NCI-H2227 treated with DMSO at 0.1 percent for 48 hours (cell line): ENCODE measurements around the gene TSPAN18.

Experiments used
- DNase-seq: peaks from one replicate; lab custom pipeline; 2025; lab: John Stamatoyannopoulos, UW

TSPAN18 gene

DNA sequence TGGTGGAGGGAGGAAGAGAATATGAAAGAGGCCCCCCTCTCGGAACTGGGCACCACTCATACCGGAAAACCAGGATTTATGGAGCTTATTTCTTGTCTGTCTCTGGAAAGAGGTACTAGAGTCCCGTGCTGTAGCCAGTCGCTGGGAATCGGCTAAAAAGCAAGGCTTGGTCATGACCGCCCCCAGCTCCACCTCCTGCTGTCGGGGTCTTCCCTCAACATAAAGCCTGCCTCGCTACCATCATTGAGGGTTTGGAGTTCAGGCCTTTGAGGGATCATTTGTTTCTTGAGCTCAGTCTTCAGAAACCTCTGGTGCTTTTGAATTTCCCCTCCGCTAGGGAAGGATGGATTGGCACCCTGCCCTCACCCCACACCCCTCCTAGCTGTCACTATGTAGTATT lies 97.1 kb downstream of the TSPAN18 start:
- DNase-seq: no peak

DNA sequence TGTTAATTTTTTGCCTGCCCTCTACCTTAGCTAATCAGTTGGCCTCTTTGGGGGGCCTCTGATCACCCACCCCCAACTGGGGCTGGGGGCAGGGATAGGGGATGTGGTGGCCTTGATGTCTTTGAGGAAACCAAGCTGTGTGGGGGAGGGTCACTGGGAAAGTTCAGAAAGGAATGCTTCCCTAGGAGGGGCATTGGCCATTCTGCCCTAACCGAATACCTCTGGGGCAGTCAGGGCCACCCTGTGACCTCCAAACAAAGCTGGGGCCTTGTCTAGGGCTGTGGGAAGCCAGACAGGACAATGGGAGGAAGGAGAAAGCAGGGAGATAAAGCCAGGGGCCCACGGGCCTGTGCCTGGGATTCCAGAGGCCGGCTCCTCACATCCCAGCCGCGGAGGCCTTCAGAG lies 97.5 kb downstream of the TSPAN18 start:
- no peak for DNase-seq

DNA sequence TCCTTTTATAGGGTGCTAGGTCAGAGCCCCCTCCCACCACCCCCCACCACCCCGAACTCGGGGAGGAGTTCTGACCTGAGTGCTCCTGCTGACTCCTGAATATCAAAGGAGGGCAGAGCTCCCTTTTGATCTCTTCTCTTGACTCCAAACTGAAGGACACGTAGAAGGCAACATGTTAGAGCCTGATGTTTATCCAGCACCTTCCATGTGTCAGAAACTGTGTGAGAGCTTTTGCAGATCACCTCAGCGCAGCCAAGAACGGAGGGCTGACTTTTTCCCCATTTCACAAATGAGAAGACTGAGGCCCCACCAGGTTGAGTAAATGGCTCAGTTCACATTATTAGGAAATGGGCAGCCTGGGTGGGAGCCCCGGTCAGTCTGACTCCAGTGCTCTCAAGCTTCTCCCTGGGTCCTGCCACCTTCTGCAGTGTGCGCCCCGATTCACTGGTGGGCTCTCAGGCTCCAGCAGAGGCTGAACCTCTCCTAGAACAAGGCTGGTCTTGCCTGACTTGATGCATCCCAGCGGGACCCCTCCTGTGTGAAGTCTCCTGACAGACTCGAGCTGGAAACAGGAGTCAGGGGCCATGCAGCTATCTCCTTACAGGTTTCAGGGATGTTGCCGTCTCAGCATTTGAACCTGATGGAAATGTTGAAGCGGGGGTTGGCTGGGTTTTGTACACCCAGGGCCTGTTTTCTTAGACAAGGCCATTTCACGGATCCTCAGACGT lies 98.5 kb downstream of the TSPAN18 start:
- DNase-seq: no peak

DNA sequence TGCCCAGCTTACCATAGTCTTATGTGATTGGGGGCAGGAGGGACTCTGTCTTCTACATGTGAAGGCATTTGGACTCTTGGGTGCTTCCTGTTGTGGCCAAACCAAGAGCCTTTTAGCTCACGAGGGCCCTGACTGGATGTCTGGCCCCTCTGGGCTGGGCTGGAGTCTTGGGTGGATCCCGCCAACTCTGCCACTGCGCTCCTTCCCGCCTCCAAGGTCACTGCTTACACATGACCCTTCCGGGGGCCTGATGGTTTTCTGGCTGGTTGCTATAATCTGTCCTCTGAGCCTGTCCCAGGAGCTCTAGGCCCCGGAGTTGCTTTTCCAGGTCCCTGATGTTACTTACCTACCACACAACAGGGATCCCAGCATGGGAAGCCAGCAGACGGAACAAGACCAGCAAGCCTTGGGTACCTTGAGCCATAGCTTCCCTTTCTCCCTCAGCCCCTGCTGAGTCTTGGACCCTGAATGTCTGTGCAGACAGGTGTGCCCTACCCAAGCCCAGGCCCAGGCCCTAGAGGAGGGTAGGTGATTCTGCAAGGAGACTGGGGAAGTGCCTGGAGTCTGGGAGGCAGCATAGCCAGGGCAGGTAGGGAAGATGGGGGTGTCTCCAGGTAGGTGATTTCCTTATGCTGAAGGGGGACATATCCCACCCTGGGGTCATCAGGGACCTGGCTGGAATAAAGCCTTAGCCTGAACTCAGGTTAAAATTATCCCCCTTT lies 100.3 kb downstream of the TSPAN18 start:
- no peak for DNase-seq

DNA sequence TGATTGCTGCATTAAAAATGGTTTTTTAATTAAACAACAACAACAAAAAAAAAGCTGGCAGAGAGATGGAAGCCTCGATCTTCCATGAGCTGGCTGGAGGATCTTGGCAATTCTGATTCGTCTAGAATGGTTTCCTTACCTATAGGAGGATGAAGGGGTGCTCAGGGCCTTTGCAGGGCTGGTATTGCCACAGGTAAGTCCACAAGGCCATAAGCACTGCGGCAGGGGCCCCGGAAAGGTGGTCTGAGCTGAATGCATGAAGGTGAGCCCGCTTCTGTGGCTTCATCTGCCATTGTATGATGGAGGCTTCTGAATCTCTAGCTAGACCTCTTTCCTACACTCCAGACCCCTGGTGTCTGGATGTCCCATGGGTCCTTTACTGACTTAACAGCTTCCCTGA lies 101.5 kb downstream of the TSPAN18 start:
- DNase-seq: no peak

DNA sequence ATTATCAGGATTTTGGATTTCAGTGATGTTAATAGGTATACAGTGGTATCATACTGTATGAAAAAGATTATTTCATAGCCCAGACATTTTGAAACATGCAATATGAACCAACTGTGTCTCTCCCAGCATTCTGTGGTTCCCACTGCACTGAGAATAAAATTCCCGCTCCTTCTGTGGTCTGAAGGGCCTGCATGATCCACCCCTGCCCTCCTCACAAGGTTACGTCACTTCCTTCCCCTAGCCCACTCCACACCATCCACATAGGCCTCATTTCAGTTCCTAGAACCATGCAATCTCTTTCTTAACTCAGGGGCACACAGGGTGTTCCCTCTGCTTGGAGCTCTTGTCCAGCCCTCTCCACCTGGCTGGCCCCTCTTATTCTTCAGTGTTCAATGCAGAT lies 103.1 kb downstream of the TSPAN18 start:
- DNase-seq: no peak

DNA sequence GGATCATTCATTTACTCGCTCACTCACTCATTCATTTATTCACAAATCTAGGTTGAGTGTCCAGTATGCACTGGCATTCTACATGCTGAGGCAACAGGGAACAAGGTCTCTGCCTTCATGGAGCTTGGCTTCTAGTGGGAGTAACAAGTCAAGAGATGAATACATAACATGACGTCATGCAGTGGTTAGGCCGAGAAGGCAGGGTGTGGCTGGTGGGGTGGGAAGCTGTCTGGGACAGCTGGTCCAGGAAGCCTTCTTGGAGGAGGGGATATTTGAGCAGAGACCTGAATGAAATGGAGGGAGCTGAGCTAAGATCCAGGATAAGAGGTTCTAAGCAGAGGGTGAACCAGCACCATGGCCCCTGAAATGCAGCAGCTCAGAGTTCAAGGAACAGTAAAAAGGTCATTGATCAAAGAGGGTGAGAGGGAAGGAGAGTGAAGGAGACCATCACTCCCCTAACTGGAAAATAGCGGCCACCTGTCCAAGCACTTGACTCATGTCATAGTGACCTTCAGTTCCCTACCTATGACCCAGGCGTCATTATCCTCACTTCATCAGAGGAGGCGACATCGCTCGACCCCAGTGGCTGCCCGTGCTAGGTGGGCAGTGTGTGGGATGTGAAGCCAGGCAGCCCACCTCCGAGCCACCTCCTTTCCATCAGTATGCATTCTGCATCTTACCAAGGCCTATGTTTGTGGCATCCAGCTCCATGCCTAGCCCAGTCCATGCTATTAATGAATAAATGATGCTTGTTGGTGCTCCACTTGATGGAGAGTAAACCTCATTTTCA lies 105.0 kb downstream of the TSPAN18 start:
- no peak for DNase-seq

DNA sequence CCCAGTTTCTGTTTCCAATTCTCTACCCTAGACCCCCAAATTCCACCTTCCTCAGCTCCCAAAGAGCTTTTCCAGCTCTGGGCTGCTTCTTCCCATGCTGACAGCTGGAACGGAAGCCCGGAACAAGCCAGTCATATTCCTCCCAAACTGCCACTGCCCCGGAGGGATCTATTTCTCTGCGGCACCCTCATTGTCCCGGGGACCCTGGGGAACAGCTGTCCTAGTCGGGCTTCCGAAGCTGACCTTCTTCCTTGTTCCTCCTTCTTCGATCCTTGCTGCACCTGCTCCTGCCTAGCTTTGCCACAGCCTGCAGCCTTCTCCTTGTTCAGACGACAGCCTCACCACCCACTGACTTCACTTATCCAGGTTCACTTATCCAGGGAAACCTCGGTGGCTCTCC lies 105.7 kb downstream of the TSPAN18 start:
- no peak for DNase-seq

DNA sequence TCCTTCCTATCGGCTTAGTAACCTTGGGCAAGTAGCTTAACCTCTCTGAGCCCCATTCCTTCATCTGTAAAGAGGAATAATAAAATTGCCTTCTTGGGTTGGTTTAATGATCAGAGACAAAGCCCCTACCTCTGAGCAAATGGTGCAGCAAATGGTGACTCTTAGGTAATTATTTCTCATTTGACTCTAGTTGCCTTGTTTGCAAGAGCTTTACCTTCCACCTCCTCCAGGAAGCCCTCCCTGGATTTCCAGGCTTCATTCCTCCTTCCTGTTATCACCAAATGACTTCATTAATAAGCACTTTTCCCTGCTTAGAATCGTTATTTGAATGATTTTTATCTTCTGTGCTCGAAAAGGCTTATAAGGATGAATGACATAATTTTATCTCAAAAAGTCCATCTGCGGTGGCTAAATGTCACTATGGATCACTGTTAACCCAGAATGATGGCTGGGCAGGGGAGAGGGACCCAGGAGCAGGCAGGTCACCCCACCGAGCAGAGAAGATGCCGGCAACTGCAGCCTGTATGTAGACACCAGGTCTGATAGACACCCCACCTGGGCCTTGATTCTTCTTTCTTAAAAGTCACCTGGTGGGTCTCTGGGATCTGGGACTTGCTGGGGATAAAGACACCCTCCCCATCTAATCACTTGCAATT lies 106.6 kb downstream of the TSPAN18 start:
- DNase-seq: no peak

DNA sequence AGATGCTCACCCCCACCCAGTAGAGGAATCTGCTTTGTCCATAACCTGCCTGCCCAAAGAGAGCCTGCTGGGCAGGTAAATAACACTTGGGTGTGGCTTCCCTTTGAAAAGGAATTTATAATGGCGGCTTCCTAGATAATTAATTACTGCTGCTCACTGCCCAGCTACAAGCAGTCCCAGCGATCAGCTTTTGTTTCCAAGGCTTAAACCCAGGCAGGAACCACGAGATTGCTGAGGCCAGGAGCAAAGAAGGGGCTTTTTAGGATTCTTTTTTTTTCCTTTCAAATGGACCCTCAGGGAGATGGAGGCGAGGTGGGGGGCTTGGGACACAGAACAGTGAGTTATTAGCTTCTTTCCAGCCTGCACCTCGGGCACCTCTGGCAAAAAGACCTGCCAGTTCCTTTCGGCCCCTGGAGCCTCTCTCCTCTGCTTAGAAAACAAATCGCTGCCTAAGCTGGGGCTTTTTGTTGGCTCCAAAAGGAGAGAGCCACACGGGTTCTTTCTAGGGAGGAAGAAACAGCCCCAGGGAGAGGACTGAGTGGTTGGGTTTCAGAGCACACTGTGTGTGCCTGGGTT lies 107.2 kb downstream of the TSPAN18 start:
- no peak for DNase-seq

DNA sequence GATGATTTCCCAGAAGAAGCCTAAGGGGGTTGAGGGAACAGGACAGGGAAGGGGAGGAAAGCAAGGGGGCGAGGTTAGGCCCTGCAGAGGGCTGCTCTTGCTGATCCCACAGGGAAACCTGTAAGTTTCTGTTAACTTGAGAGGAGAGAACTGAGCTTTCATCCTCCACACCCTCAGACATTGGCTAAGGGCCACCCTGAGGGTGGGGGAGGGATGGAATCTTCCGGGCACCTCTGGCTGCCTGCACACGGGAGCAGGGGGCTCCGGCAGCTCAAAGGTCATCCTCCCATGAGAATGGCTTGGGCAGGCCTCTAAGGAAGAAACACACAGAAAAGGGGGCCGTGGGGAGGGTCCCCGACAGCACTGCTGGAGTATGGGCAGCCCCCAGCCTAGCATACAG lies 108.1 kb downstream of the TSPAN18 start:
- DNase-seq: no peak

DNA sequence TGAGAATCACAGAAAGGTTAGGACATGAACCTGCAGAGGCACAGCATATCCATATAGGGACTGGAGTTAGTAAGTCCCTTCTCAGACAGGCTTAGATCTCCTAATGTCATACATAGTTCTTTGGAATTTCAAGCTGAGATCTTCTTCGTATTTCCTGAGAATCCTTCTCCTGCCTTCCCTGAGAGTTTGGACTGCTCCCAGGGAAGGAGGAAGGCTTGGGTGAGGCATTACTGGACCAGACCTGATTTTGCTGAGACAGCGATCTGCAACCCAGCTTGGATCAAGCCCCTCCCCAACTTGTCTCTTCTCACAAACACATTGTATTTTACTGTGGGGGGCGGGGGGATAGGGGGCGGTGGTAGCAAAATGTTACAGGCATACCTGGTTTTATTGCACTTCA lies 108.5 kb downstream of the TSPAN18 start:
- no peak for DNase-seq

DNA sequence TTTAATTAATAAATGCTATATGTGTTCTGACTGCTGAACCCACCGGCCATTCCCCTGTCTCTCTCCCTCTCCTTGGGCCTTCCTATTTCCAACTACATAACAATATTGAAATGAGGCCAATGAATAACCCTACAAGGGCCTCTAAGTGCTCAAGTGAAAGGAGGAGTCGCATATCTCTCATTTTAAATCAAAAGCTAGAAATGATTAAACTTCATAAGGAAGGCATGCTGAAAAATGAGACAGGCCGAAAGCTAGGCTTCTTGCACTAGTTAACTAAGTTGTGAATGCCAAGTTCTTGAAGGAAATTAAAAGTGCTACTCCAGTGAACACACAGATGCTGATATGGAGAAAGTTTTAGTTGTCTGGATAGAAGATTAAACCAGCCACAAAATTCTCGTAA lies 109.2 kb downstream of the TSPAN18 start:
- DNase-seq: no peak

DNA sequence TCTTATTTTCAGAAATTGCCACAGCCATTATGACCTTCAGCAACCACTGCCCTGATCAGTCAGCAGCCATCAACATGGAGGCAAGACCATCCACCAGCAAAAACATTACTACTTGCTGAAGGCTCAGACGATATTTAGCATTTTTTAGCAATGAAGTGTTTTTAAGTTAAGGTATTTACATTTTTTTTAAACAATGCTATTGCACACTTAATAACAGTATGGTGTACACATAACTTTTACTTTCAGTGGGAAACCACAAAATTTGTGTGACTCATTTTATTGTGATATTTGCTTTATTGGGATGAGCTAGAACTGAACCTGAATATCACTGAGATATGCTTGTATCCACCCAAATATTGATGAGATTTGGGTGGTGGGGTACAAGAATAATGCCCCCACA lies 110.9 kb downstream of the TSPAN18 start:
- no peak for DNase-seq

DNA sequence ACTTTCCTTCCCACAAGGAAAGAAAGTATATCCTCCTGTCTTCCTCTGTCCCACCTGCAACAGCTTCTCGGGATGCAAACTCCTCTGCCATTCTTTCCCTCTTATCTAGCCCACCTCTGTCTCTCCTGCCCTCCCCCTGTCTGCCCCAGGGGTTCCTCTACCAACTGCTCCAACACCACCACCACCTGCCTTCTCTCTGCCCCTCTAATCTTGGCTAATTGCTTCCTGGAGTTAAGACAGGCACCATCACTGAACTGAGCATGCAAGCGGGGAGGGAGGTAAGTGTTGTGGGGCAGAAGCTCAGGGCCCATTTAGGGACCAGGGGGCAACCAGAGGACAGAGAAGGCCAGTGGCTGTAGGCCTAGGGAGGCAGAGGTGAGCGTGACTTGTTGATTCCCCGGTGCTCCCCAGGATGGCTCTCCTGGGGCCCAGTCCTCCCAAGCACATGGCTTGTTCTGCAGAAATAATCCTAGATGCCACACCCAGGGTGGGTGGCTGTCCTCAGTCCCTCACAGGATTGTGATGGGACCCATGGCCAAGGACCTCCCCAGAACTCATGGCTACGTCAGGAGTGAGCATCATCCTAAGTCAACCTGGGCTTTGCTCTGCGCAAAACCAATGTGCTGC lies 112.8 kb downstream of the TSPAN18 start:
- DNase-seq: no peak

DNA sequence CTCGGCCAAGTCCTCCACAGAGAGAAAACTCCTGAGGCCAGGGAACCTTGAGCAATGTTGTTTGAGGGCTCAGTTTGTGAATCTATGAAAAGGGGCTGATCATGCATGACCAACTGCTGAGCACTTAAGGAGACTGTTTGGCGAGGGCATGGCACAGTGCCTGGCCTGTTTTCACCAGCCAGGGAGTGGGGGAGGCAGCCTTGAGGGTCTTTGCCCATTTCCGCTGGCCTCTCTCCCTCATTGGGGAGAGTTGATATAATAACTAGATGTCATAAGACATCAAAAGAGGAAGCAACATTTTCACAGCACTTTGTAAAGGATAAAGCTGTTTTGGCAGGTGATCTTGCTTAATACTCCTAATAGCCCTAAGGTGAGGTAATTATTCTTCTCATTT lies 113.3 kb downstream of the TSPAN18 start:
- DNase-seq: no peak

DNA sequence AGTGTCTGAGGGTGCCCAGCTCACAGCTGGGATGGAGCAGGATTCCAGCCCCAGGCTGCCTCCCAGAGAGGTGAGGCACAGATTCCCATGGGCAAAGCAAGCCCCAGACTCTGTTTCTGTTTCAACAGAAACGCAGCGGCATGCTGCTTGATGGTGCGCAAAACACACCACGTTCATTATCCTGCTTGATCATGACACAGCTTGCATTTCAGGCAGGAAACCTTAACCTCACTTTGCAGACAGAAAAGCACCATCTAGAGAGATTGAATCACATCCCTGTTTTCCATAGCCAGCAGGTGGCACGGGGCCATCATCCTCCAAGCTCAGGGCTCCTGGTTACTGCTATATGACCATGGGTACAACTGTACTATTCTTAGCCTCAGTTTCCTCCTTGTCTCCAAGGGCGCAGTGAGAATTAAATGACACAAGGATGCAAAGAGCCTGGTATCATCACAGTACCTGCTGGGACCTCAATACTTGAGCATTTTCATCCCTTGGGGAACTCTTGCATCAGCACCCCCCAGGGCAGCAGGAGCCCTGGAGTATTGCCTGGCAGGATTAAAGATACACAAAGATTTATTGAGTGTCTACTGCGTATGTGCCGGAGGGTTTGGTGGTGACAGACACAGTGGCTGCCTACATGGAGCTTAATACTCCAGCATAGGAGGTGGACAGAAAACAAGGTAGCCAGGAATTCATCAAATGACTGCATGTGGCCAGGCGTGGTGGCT lies 113.9 kb downstream of the TSPAN18 start:
- no peak for DNase-seq

DNA sequence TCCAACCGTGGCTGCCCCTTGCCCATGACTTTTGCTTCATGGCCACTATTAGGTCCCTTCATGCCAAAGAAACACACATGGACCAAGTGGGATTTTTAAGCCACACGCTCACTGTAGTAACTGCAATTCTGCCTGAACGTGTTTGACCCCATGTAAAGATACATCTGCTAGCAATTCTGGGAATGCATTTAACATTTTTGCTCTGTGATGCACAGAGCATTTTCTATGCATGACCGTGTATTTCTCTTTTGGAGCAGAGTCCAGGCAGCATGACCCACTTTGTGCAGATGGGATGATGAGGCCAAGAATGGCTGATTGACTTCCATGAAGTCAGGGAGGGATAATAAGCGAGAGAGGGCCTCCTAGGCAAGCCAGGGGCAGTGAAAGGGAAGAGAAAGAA lies 115.5 kb downstream of the TSPAN18 start:
- no peak for DNase-seq

DNA sequence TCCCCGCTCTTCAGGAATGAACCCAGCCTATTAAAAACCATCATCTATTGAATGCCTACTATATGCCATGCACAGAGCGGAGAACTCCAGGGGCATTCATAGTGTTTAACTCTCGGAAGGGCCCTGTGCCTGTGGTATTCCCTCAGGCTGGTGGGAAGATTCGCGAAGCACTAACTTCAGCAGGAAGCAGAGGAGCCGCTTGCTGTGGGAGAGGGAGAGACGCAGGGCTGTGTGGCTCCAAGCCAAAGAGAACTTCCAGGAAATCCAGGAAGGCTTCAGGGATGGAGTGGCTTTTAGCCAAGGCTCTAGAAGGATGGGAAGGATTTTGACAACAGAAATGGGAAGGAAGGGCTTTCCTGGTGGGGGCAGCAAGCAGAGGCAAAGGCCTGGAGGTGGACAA lies 120.1 kb downstream of the TSPAN18 start:
- DNase-seq: no peak

DNA sequence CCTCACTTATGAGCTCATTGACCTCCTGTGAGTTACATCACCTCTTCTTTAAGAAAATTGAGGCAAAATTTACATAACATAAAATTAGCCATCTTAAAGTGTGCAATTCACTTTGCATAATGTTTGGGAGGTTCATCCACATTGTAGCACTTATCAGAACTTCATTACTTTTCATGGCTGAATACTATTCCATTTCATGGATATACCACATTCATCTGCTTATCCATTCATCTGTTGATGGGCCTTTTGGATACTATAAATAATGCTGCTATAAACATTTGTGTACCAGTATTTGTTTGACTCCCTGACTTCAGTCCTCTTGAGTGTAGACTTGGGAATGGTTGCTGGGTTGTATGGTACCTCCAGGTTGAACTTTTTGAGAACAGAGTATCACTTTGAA lies 120.6 kb downstream of the TSPAN18 start:
- no peak for DNase-seq
